Stimulated activated CD4-positive, alpha-beta T cell treated with anti-CD3 and anti-CD28 coated beads, Interleukin-12 subunit alpha, Interleukin-12 subunit beta, amount 100 ng/mL, for 4 hours (primary cell): ENCODE results near the gene ACOT7.
"Not testable (repeated sequence)": the region's sequence is repeated elsewhere in the genome, so short reads cannot be mapped to it uniquely, and the experiment has no call there.

Source experiments
- DNase-seq: peaks from one replicate; pipeline ENCODE4 v3.0.0-alpha.2; 2020

Gene ACOT7

GRCh38 chr1:6395781-6396244 lies 2.2 kb upstream of the ACOT7 start:
- DNase-seq: not testable (repeated sequence)

GRCh38 chr1:6395130-6395529 lies 1.6 kb upstream of the ACOT7 start:
- not testable (repeated sequence) for DNase-seq

- DNase-seq: no peak
These were observed 663 bp downstream of the ACOT7 start for GRCh38 chr1:6392809-6393399.

GRCh38 chr1:6391951-6392808 lies 1.4 kb downstream of the ACOT7 start:
- no peak for DNase-seq

GRCh38 chr1:6389971-6390370 lies 3.6 kb downstream of the ACOT7 start:
- DNase-seq: no peak

GRCh38 chr1:6386371-6386949 lies 7.1 kb downstream of the ACOT7 start:
- DNase-seq: no peak

GRCh38 chr1:6385488-6386191 lies 7.9 kb downstream of the ACOT7 start:
- DNase-seq: no peak

- DNase-seq: no peak
These were observed 8.6 kb downstream of the ACOT7 start for GRCh38 chr1:6384962-6385361.

- DNase-seq: no peak
These were observed 9.4 kb downstream of the ACOT7 start for GRCh38 chr1:6384135-6384534.

- DNase-seq: no peak
These were observed 13.5 kb downstream of the ACOT7 start for GRCh38 chr1:6380037-6380436.

GRCh38 chr1:6378096-6378746 lies 15.3 kb downstream of the ACOT7 start:
- no peak for DNase-seq

GRCh38 chr1:6373961-6374720 lies 19.4 kb downstream of the ACOT7 start:
- no peak for DNase-seq

GRCh38 chr1:6372236-6372635 lies 21.3 kb downstream of the ACOT7 start:
- DNase-seq: not testable (repeated sequence)

- DNase-seq: no peak
These were observed 23.6 kb downstream of the ACOT7 start for GRCh38 chr1:6370006-6370405.

- DNase-seq: no peak
These were observed 26.1 kb downstream of the ACOT7 start for GRCh38 chr1:6367381-6368012.

- DNase-seq: no peak
These were observed 28.5 kb downstream of the ACOT7 start for GRCh38 chr1:6365047-6365446.

GRCh38 chr1:6363085-6363884 lies 30.3 kb downstream of the ACOT7 start:
- DNase-seq: not testable (repeated sequence)

- DNase-seq: no peak
These were observed 32.3 kb downstream of the ACOT7 start for GRCh38 chr1:6361124-6361775.

GRCh38 chr1:6360517-6361070 lies 33.0 kb downstream of the ACOT7 start:
- DNase-seq: no peak

GRCh38 chr1:6360117-6360496 lies 33.5 kb downstream of the ACOT7 start:
- no peak for DNase-seq
